B cell (primary cell): Measurements from ENCODE around the gene BATF3. TPM values are rescaled to one million over a fixed set of nuclear protein-coding genes. Genes with fewer than 3 reads are reported as not detected.

Source experiments
- ATAC-seq: fragments of 200-7000 bp; cut with Tn5 transposase; one replicate; pipeline ENCODE4 v1.10.0; 2021; ENCODE audit warnings: low read depth, mild to moderate bottlenecking, moderate number of reproducible peaks, moderate library complexity
- CTCF ChIA-PET: fragments of 350-600 bp; sonication (Branson Sonifier 250); formaldehyde crosslinking; loops from one replicate; lab custom pipeline; 2021; ENCODE audit warnings: antibody characterized with exemption, inconsistent platforms; lab: Charles Lee
- POLR2A ChIA-PET: fragments of 350-600 bp; sonication (Branson Sonifier 250); formaldehyde crosslinking; loops from one replicate; lab custom pipeline; 2021; ENCODE audit warnings: antibody characterized with exemption; lab: Charles Lee
- DNase-seq: peaks from one replicate; pipeline ENCODE4 v3.0.0; 2013
- H2AFZ ChIP-seq: 2 replicates; pipeline ENCODE4 v1.6.1; 2012; ENCODE audit warnings: mild to moderate bottlenecking, low read depth, low read length; ENCODE audit not compliant: insufficient read depth, poor library complexity, severe bottlenecking
- H3K27ac ChIP-seq, 2 donors: 1 replicate in 1 of 2; 2 replicates in 1 of 2; pipeline ENCODE4 v1.5.1; 2012 to 2013; ENCODE audit warnings: low read length in 2 of 2, mild to moderate bottlenecking in 2 of 2, moderate library complexity in 1 of 2
- H3K27me3 ChIP-seq, 4 experiments: fragments of 200-600 bp in 1 of 4; sonication (generic) in 1 of 4; replicated peaks in 1 of 4; 1 replicate in 2 of 4; 2 replicates in 2 of 4; pipeline versions ENCODE4 v1.6.1 to v1.7.0; 2013 to 2016; ENCODE audit warnings: low read length in 3 of 4, mild to moderate bottlenecking in 2 of 4, mixed read lengths in 1 of 4, moderate library complexity in 1 of 4; ENCODE audit not compliant: insufficient read depth in 4 of 4, control insufficient read depth in 3 of 4; ENCODE audit errors: control extremely low read depth in 1 of 4
- H3K36me3 ChIP-seq, 2 experiments: replicated peaks in 1 of 2; 1 replicate in 1 of 2; 2 replicates in 1 of 2; pipeline versions ENCODE4 v1.6.1 to v1.7.1; 2013; ENCODE audit warnings: low read length in 1 of 2; ENCODE audit not compliant: insufficient read depth in 2 of 2, control insufficient read depth in 1 of 2; ENCODE audit errors: control extremely low read depth in 1 of 2, extremely low read depth in 1 of 2
- H3K4me1 ChIP-seq, 2 donors: fragments of 200-600 bp in 1 of 2; sonication (generic) in 1 of 2; 1 replicate in 1 of 2; 2 replicates in 1 of 2; pipeline versions ENCODE4 v1.5.1 to v1.6.1; 2013 to 2017; ENCODE audit warnings: low read length in 2 of 2; ENCODE audit not compliant: control insufficient read depth in 2 of 2, insufficient read depth in 2 of 2
- H3K4me2 ChIP-seq: replicated peaks from 2 replicates; pipeline ENCODE3; 2012; ENCODE audit warnings: mild to moderate bottlenecking, low read depth, low read length; ENCODE audit not compliant: poor library complexity, severe bottlenecking
- H3K4me3 ChIP-seq, 5 experiments: fragments of 200-600 bp in 1 of 5; sonication (generic) in 1 of 5; 1 replicate in 3 of 5; 2 replicates in 2 of 5; pipeline versions ENCODE4 v1.5.1 to v1.7.0; 2011 to 2016; ENCODE audit warnings: low read length in 4 of 5, mild to moderate bottlenecking in 4 of 5, low read depth in 2 of 5, control low read depth in 1 of 5, moderate library complexity in 1 of 5; ENCODE audit not compliant: insufficient read depth in 1 of 5; ENCODE audit errors: control extremely low read depth in 1 of 5, extremely low read depth in 1 of 5
- H3K79me2 ChIP-seq: fragments of 200-600 bp; sonication (generic); one replicate; pipeline ENCODE4 v1.6.0; 2016; ENCODE audit warnings: low read length; ENCODE audit not compliant: control insufficient read depth, insufficient read depth
- H3K9ac ChIP-seq: fragments of 200-600 bp; sonication (generic); 2 replicates; pipeline ENCODE4 v1.6.1; 2017; ENCODE audit warnings: mild to moderate bottlenecking, low read length, moderate library complexity
- H3K9me3 ChIP-seq, 3 donors: one replicate each; pipeline versions ENCODE4 v1.6.1 to v1.7.1; 2013; ENCODE audit warnings: low read length in 2 of 3; ENCODE audit not compliant: control insufficient read depth in 2 of 3, insufficient read depth in 1 of 3; ENCODE audit errors: control extremely low read depth in 1 of 3
- H4K20me1 ChIP-seq: 2 replicates; pipeline ENCODE4 v1.6.0; 2012; ENCODE audit warnings: mild to moderate bottlenecking, low read length; ENCODE audit not compliant: insufficient read depth, control insufficient read depth, poor library complexity, severe bottlenecking
- H3K27ac Mint-ChIP-seq: one replicate; pipeline ENCODE4 v1.8.0; 2021; ENCODE audit warnings: mixed read lengths
- H3K27me3 Mint-ChIP-seq: one replicate; pipeline ENCODE4 v1.8.0; 2021; ENCODE audit warnings: mixed read lengths
- H3K4me1 Mint-ChIP-seq: one replicate; pipeline ENCODE4 v1.8.0; 2021; ENCODE audit warnings: mixed read lengths
- H3K4me3 Mint-ChIP-seq: one replicate; pipeline ENCODE4 v1.8.0; 2021; ENCODE audit warnings: mixed read lengths
- H3K9me3 Mint-ChIP-seq: one replicate; pipeline ENCODE4 v1.8.0; 2022; ENCODE audit warnings: mixed read lengths; ENCODE audit not compliant: insufficient read depth
- EZH2 ChIP-seq: IDR thresholded peaks from 2 replicates; pipeline ENCODE4 v1.6.1; 2012; ENCODE audit warnings: borderline replicate concordance, low read depth, mild to moderate bottlenecking, moderate library complexity, low read length; ENCODE audit not compliant: insufficient read depth, poor library complexity, severe bottlenecking
- WGBS: methylation state at CpG from one replicate; pipeline ENCODE4 v1.1.5; 2013; ENCODE audit warnings: missing lambda C conversion rate; ENCODE audit not compliant: insufficient coverage; 5-methylcytosine and 5-hydroxymethylcytosine counted together
- intact Hi-C: fragments of 100-400 bp; cut with micrococcal nuclease; formaldehyde crosslinking; loops from one replicate; pipeline ENCODE4 v1.10.0; 2022
- polyA plus RNA-seq: library from polyadenylated mRNA; depleted of rRNA; stranded (reverse); fragments of >200 nt; gene quantifications from 2 replicates; pipeline ENCODE4 v1.2.3, GENCODE V29; 2012
- total RNA-seq, 2 donors: library from RNA; stranded (reverse); fragments of 120-200 nt in 1 of 2; gene quantifications; 1 replicate in 1 of 2; 2 replicates in 1 of 2; pipeline versions ENCODE4 v1.2.3 to v1.2.4, GENCODE V29; 2013 to 2022
- TF ChIP-seq, protein P1 (sequence below): fragments of 200-600 bp; IDR thresholded peaks from one replicate; pipeline ENCODE4 v1.8.0; 2022; ENCODE audit warnings: antibody characterized with exemption, mild to moderate bottlenecking

BATF3 gene
- total and polyA plus RNA-seq, 2 donors (not counting 1 experiment from before 2014, with no cell fraction given) = 0.36 to 1.9 TPM

DNA sequence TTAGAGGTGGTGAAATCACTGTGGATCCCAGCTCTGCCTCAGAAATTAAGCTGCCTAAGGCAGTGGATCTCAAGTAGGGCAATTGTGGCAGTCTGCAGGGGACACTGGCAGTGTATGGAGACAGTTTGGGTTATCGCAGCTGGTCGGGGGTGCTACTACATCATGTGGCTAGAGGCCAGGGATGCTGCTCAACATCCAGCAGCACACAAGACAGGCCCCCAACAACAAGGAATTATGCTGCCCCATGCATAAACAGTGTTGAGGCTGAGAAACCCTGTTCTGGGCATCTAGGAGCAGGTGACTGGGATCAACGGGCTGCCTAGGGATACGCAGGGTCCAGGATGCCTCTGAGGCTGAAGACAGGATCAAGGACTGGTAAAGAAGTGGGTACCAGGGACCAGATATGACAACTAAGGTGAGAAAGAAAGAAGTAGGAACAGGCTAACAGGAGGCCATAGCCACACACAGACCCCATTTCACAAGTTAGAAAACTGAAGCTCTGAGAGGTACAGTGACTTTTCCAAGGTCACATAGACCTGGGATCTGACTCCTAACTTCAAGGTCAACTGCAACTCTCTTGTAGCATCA, 8.7 kb downstream of the BATF3 start:
- intact Hi-C loops = no loop called here
- ATAC-seq (no peak), DNase-seq (no peak)
- no peak for TF ChIP-seq EZH2
- TF ChIP-seq, protein P1, sequence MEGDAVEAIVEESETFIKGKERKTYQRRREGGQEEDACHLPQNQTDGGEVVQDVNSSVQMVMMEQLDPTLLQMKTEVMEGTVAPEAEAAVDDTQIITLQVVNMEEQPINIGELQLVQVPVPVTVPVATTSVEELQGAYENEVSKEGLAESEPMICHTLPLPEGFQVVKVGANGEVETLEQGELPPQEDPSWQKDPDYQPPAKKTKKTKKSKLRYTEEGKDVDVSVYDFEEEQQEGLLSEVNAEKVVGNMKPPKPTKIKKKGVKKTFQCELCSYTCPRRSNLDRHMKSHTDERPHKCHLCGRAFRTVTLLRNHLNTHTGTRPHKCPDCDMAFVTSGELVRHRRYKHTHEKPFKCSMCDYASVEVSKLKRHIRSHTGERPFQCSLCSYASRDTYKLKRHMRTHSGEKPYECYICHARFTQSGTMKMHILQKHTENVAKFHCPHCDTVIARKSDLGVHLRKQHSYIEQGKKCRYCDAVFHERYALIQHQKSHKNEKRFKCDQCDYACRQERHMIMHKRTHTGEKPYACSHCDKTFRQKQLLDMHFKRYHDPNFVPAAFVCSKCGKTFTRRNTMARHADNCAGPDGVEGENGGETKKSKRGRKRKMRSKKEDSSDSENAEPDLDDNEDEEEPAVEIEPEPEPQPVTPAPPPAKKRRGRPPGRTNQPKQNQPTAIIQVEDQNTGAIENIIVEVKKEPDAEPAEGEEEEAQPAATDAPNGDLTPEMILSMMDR = no peak
- ChIA-PET CTCF (no interaction called here), POLR2A (no interaction called here)
- Mint-ChIP-seq H3K27ac (no peak overlapping the region), H3K4me1 (no peaks in the 10 kb centered on the region), H3K9me3 (no peaks in the 10 kb centered on the region), H3K27me3 (no peaks in the 10 kb centered on the region), H3K4me3 (no peak overlapping the region)
- Histone ChIP-seq H4K20me1 (no peaks in the 10 kb centered on the region), H3K27me3 (peaks cover 0 to 24% (median 1%) of the 10 kb centered on the region in 4 experiments), H3K79me2 (no peaks in the 10 kb centered on the region), H3K4me3 (no peak overlapping the region), H3K9ac (no peak overlapping the region), H3K36me3 (no peaks in the 10 kb centered on the region), H3K27ac (no peak overlapping the region), H2AFZ (no peak overlapping the region), H3K9me3 (no peaks in the 10 kb centered on the region), H3K4me1 (no peaks in the 10 kb centered on the region), H3K4me2 (no peak overlapping the region)
- 100% methylated on average over 2 of the region's 4 CpGs for WGBS

DNA sequence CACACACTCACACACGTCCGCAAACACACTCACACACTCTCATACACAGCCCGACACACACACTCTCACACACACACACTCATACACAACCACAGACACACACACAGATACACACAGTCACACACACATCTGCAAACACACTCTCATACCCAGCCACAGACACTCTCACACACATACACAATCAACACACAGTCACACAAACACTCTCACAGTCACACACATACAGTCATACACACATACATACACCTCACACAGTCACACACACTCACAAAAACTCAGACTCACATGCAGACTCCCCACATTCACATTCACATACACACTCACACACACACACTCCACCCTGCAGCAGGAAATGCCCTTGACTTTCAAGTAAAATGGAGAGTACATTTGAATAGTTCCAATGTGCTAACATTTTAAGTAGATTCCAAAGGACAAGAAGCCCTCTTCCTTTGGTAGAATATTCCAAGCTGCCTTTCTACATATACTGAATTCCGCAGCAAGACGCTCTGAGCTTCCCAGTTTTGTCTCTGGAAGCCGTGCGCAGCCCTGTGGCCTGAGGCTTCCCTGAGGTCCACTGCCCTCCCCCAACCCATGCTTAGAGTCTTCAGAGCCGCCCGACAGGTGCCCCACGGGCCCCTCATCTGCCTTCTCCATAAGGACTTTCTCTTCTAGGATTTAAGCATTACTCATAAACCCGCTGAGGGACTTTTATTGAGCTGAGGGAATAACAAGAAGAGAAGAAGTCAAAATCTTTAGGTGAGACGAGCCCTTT, 9.7 kb downstream of the BATF3 start:
- ChIA-PET POLR2A (no interaction called here), CTCF (interaction anchor here (0.6 kb wide), 1 partner anchor 25 kb away, joined by 3 read pairs; no protein-coding TSS in a partner anchor)
- H3K4me2 ChIP-seq = no peak overlapping the region
- TF ChIP-seq, protein P1 = no peak
- TF ChIP-seq EZH2 = no peak
- no peak overlapping the region for H2AFZ ChIP-seq
- H3K79me2 ChIP-seq = no peaks in the 10 kb centered on the region
- no peak overlapping the region for H3K4me3 ChIP-seq
- peaks cover 0 to 18% (median 0%) of the 10 kb centered on the region in 4 experiments for H3K27me3 ChIP-seq
- H3K4me1 ChIP-seq = no peaks in the 10 kb centered on the region
- no peaks in the 10 kb centered on the region for H4K20me1 ChIP-seq
- H3K27ac Mint-ChIP-seq = no peak overlapping the region
- no peaks in the 10 kb centered on the region for H3K4me1 Mint-ChIP-seq
- no peaks in the 10 kb centered on the region for H3K36me3 ChIP-seq
- H3K9me3 ChIP-seq = no peaks in the 10 kb centered on the region
- no peak overlapping the region for H3K27ac ChIP-seq
- no peaks in the 10 kb centered on the region for H3K9me3 Mint-ChIP-seq
- intact Hi-C loops = no loop called here
- 97% methylated on average over 8 of the region's 12 CpGs for WGBS
- no peak for ATAC-seq
- H3K27me3 Mint-ChIP-seq = no peaks in the 10 kb centered on the region
- DNase-seq = no peak
- H3K9ac ChIP-seq = no peak overlapping the region
- no peak overlapping the region for H3K4me3 Mint-ChIP-seq
